ENCODE results near the gene CYP11A1. TPM values are rescaled to one million over a fixed set of nuclear protein-coding genes. Genes with fewer than 3 reads are reported as not detected.
"Not testable (repeated sequence)": the region's sequence is repeated elsewhere in the genome, so short reads cannot be mapped to it uniquely, and the experiment has no call there.

The CYP11A1 gene
- total RNA-seq, 1 donor from 2014 or later = not detected

GRCh38 chr15:74400915-74401757 lies 33.7 kb upstream of the CYP11A1 start:
- DNase-seq (ENCODE audit: low read depth in 2 of 2) = no peak

- DNase-seq (ENCODE audit: low read depth in 2 of 2) = no peak
Measured at GRCh38 chr15:74400313-74400860, 32.9 kb upstream of the CYP11A1 start.

- no peak for DNase-seq (ENCODE audit: low read depth in 2 of 2)
Measured at GRCh38 chr15:74399511-74400312, 32.3 kb upstream of the CYP11A1 start.

- no peak for DNase-seq (ENCODE audit: low read depth in 2 of 2)
Measured at GRCh38 chr15:74399100-74399499, 31.7 kb upstream of the CYP11A1 start.

GRCh38 chr15:74398183-74398582 lies 30.7 kb upstream of the CYP11A1 start:
- no peak for DNase-seq (ENCODE audit: low read depth in 2 of 2)

- no peak for DNase-seq (ENCODE audit: low read depth in 2 of 2)
Measured at GRCh38 chr15:74397239-74398068, 30.0 kb upstream of the CYP11A1 start.

GRCh38 chr15:74396445-74397238 lies 29.2 kb upstream of the CYP11A1 start:
- no peak for DNase-seq (ENCODE audit: low read depth in 2 of 2)

- no peak for DNase-seq (ENCODE audit: low read depth in 2 of 2)
Measured at GRCh38 chr15:74396146-74396438, 28.6 kb upstream of the CYP11A1 start.

GRCh38 chr15:74395319-74396145 lies 28.1 kb upstream of the CYP11A1 start:
- DNase-seq (ENCODE audit: low read depth in 2 of 2) = no peak

GRCh38 chr15:74394090-74394846 lies 26.8 kb upstream of the CYP11A1 start:
- DNase-seq (ENCODE audit: low read depth in 2 of 2) = no peak

- DNase-seq (ENCODE audit: low read depth in 2 of 2) = no peak
Measured at GRCh38 chr15:74393423-74393822, 26.0 kb upstream of the CYP11A1 start.

- no peak for DNase-seq (ENCODE audit: low read depth in 2 of 2)
Measured at GRCh38 chr15:74392902-74393301, 25.5 kb upstream of the CYP11A1 start.

GRCh38 chr15:74392451-74392830 lies 25.0 kb upstream of the CYP11A1 start:
- DNase-seq (ENCODE audit: low read depth in 2 of 2) = no peak

- DNase-seq (ENCODE audit: low read depth in 2 of 2) = no peak
Measured at GRCh38 chr15:74391582-74392450, 24.4 kb upstream of the CYP11A1 start.

GRCh38 chr15:74390647-74391288 lies 23.3 kb upstream of the CYP11A1 start:
- DNase-seq (ENCODE audit: low read depth in 2 of 2) = no peak

GRCh38 chr15:74390049-74390646 lies 22.7 kb upstream of the CYP11A1 start:
- not testable (repeated sequence) for DNase-seq (ENCODE audit: low read depth in 2 of 2)
